GM12864 (cell line): ENCODE data around the gene ZNF500.

Experiments used
- DNase-seq: peaks from one replicate; pipeline ENCODE4 v3.0.0-alpha.2; 2011; ENCODE audit warnings: low read depth
- H3K4me3 ChIP-seq: 2 replicates; pipeline ENCODE4 v1.5.1; 2011; ENCODE audit warnings: mild to moderate bottlenecking, low read depth, low read length, control low read depth
- TF ChIP-seq, protein P1 (sequence below): IDR thresholded peaks from 2 replicates; pipeline ENCODE4 v1.5.1; 2011; ENCODE audit warnings: low read depth, mild to moderate bottlenecking, moderate library complexity, low read length, control low read depth, inconsistent platforms; ENCODE audit errors: missing control alignments

ZNF500 gene

DNA sequence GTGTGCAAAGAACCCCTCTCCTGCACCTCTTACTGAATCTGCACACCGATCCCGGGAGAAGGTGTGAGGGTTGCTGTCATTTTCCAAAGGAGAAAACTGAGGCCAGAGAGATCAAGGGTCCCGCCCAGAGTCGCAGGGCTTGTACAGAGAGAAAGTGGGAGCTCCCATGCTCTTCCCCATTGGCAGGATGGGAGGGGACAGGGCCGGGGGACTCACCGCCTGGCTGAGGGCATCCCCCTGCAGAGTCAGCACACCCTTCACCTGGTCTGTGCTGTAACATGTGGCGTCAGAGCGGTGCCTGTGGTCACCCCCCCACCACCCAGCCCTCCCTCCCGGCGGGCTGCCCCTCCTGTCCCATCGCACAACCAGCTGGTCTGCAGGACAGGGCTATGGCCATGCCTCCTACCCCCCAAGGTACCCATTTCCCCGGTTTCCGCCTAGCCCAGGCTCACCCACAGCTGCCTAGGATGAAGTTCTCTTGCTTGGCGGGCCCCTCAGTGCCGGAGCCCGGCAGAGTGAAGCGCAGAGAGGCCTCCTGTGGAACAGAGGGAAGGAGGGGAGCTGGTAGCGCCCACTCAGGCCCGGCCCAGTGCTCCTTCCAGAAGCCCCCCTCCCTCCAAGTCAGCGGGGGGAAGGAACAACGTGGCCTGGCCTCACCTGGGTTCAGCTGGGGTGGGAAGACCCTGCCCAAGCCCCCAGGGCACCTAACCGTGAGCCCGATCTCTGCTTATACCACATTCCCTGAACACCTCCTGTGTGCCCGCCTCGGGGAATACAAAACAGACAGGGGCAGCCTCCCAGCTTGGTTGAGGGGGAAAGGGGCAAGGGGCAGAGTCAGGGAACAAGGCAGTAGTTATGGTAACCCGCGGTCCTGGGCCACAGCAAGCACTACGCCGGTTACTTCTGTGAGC, 34.3 kb upstream of the ZNF500 start:
- DNase-seq, result no peak
- TF ChIP-seq, protein P1, sequence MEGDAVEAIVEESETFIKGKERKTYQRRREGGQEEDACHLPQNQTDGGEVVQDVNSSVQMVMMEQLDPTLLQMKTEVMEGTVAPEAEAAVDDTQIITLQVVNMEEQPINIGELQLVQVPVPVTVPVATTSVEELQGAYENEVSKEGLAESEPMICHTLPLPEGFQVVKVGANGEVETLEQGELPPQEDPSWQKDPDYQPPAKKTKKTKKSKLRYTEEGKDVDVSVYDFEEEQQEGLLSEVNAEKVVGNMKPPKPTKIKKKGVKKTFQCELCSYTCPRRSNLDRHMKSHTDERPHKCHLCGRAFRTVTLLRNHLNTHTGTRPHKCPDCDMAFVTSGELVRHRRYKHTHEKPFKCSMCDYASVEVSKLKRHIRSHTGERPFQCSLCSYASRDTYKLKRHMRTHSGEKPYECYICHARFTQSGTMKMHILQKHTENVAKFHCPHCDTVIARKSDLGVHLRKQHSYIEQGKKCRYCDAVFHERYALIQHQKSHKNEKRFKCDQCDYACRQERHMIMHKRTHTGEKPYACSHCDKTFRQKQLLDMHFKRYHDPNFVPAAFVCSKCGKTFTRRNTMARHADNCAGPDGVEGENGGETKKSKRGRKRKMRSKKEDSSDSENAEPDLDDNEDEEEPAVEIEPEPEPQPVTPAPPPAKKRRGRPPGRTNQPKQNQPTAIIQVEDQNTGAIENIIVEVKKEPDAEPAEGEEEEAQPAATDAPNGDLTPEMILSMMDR, result no peak

DNA sequence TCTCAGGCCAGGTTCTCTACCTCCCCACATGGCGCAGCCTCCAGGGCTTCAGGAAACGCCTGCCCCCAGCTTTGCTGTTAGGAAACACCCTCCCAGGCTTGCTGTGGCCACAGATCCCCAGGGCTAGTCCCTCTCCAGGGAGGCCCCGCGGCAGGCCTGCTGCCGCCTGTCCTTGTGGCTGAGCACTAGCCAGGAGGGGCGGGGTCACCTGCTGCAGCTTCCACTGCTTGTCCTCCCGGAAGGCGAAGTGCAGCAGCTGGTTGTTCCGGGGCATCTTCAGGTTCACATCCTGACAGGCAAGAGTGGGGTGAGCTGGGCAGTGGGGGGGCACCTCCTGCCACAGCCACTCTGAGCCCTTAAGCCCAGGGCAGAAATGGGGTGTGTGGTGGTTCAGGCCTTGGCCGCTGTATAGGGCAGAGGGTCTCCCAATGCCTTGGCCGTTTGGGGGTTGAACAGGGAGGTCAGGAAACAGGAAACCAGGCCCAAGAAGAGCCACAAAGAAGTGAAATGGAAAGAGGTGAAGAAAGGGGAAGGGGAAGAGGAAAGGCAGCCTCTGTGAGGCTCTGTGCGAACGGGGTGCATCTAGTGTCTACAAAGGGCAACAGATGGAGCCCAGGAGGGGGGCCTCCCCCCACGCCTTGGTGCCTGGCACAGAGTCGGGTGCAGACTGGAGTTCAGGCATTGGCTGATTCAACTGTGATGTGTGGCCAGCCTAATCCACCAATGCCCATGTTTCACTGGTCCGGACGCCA, 33.5 kb upstream of the ZNF500 start:
- peak; percentile 29 for DNase-seq
- peak overlapping the region; percentile 36 for H3K4me3 ChIP-seq
- TF ChIP-seq, protein P1, result no peak

More for the DNA sequence above, 34.3 kb upstream of the ZNF500 start:
- H3K4me3 ChIP-seq, result peak overlapping the region; percentile 77

DNA sequence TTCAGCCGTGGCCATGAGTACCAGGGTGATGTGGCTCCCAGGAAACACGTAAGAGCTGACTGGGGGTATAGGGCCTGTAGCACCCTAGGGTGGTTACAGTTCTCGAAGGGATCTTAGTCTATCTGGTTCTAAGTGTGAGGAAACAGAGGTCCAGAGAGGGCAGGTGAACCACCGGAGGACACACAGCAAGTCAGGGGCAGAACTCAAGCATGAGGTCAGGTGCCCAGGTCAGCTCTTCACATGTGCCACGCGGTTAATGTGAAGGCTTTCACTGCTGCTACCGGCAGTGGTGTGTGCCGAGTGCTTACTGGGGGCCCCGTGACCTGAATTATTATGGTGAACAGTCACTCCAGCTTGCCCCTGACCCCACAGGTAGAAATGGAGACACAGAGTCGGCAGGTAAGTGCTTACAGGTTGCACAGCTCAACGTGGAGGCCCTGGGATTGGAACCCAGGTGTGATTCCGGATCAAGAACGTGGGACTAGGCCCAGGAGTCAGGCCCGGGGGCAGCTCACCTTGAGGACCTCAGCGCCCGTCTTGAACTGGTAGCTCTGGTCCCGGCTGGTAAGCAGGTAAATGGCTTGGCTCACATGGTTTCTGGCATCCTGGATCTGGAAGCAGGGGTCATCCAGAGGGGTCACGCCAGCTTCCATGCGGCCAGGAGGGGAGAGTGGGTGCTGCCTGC, 32.4 kb upstream of the ZNF500 start:
- DNase-seq, result no peak
- TF ChIP-seq, protein P1, result no peak
- no peak overlapping the region for H3K4me3 ChIP-seq

DNA sequence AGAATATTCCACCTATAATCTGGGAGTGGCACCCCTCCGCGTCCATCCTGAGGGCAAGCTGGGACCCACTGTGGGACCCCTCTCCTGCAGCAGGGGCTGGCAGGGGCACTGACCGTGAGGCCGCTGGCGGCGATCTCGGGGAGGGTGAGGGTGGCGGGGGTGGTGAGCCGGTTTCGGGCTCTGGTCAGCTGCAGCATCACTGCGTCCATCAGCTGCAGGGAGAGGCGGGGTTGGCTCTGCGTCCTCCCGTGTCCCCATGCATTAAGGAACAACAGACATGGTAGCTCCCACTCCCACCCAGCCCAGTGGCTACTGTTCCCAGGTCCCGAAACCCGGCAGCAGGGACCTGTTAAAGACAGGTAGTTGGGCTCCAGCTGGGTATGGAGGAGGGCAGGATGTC, 31.5 kb upstream of the ZNF500 start:
- no peak for DNase-seq
- no peak overlapping the region for H3K4me3 ChIP-seq
- TF ChIP-seq, protein P1, result no peak

DNA sequence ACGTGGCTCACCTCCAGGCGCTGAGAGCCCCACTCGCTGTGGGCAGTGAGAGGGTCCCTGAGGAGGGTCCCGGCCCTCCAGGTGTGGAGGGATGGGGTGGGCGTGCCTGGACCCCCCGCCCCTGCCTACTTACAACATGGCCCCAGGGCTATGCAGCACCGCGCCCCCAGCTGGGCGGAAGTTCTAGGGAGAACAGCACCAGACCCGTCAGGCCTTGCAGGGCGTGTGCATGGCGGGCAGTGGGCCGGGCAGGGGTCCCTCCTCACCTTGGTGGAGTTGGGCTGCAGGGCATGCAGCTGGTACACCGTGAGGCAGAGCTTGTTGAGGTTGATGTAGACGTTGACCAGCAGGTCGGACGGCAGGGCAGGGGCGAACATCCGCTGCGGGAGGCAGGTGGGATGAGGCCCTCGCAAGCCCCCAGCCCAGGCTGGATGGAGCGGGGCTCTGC, 30.9 kb upstream of the ZNF500 start:
- DNase-seq, result no peak
- no peak overlapping the region for H3K4me3 ChIP-seq
- TF ChIP-seq, protein P1, result no peak

DNA sequence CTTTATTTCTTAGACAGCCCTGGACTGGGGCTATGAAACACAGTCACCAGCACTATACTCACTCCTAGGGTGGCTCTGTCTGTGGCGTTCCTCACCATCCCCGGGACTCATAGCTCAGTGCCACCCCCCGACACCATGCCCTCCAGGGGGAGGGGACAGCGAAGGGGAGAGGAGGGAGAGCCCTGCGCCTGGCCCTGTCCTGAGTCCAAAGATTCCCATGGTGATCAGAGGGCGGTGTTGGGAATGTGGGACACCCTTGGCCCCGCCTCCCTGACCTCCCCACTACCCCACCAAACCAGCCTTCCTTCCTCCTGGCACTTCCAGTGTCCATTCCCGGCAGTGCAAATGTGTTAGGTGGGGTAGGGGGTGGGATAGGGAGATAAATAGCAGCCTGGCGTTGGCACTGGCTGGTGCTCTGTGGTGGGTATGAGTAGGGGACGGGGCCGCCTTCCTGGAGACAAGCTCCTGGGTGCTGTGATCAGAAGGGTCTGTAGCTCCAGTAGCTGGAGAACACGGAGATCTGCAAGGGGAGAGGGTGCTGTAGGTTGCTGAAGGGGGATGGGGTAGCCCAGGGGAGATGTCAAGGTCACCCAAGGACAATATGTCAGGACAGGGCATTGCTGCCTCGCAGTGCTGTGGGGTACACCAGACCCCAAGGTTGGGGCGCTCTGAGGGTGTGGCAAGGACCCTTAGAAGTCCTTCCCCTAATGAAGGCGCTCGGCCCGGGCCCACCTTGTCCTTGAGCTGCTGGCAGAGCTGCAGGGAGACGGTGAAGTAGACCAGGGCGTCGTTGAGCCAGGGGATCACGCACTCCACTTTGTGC, 30.2 kb upstream of the ZNF500 start:
- no peak overlapping the region for H3K4me3 ChIP-seq
- DNase-seq, result no peak
- TF ChIP-seq, protein P1, result no peak
